Measurements from ENCODE around the gene RBL1. TPM values are rescaled to one million over a fixed set of nuclear protein-coding genes. Genes with fewer than 3 reads are reported as not detected.

RBL1 gene
- total RNA-seq, 1 donor from 2014 or later, result 22.1 TPM

GRCh38 chr20:37095108-37095598 lies 644 bp downstream of the RBL1 start:
- no peak for TF ChIP-seq EZH2phosphoT487 (IDR thresholded peaks at IDR 0.05)
- TF ChIP-seq EZH2 (IDR thresholded peaks at IDR 0.05), result no peak
- TF ChIP-seq CTCF (IDR thresholded peaks at IDR 0.05), result no peak
- Histone ChIP-seq H2AFZ (replicated peaks) (peak overlapping the region; percentile 100), H3K79me2 (ENCODE audit: low read depth) (peaks cover 51% of the 10 kb centered on the region), H3K36me3 (no peaks in the 10 kb centered on the region), H3K27ac (no peak overlapping the region), H3K27me3 (no peaks in the 10 kb centered on the region), H3K9ac (peak overlapping the region; percentile 99), H4K20me1 (ENCODE audit: low read depth) (no peaks in the 10 kb centered on the region), H3K9me3 (ENCODE audit: low read depth) (no peaks in the 10 kb centered on the region), H3K4me1 (peaks cover 15% of the 10 kb centered on the region), H3K4me3 (peak overlapping the region; percentile 78), H3F3A (ENCODE audit: low read depth) (peaks cover 8% of the 10 kb centered on the region), H3K4me2 (peak overlapping the region; percentile 82)
- DNase-seq (ENCODE audit: low spot score), result peak; percentile 24
- peak overlapping the region; percentile 90 for H3K4me3 Mint-ChIP-seq
- H3K27ac Mint-ChIP-seq, result peak overlapping the region; percentile 72
- H3K27me3 Mint-ChIP-seq (ENCODE audit: insufficient read depth, low read depth), result peaks cover 5% of the 10 kb centered on the region
- H3K9me3 Mint-ChIP-seq, result no peaks in the 10 kb centered on the region
- H3K36me3 Mint-ChIP-seq, result peaks cover 16% of the 10 kb centered on the region
- H3K4me1 Mint-ChIP-seq, result peaks cover 26% of the 10 kb centered on the region

- no peaks in the 10 kb centered on the region for H3K9me3 Mint-ChIP-seq
These were observed 5.4 kb downstream of the RBL1 start for GRCh38 chr20:37090407-37090806.

GRCh38 chr20:37081717-37082289 lies 14.0 kb downstream of the RBL1 start:
- peak; percentile 3 for DNase-seq (ENCODE audit: low spot score)
- Histone ChIP-seq H3F3A (ENCODE audit: low read depth) (no peaks in the 10 kb centered on the region), H4K20me1 (ENCODE audit: low read depth) (no peaks in the 10 kb centered on the region), H3K4me3 (no peak overlapping the region), H3K9me3 (ENCODE audit: low read depth) (no peaks in the 10 kb centered on the region), H3K4me1 (no peaks in the 10 kb centered on the region), H3K27me3 (no peaks in the 10 kb centered on the region), H3K79me2 (ENCODE audit: low read depth) (peaks cover 21% of the 10 kb centered on the region), H3K9ac (no peak overlapping the region), H3K4me2 (no peak overlapping the region), H3K27ac (no peak overlapping the region), H2AFZ (replicated peaks) (no peak overlapping the region), H3K36me3 (peaks cover 5% of the 10 kb centered on the region)
- no peak for TF ChIP-seq EZH2phosphoT487 (IDR thresholded peaks at IDR 0.05)
- peak; percentile 48 for TF ChIP-seq CTCF (IDR thresholded peaks at IDR 0.05)
- TF ChIP-seq EZH2 (IDR thresholded peaks at IDR 0.05), result no peak
- Mint-ChIP-seq H3K4me1 (no peaks in the 10 kb centered on the region), H3K4me3 (no peak overlapping the region), H3K9me3 (no peaks in the 10 kb centered on the region), H3K27me3 (ENCODE audit: insufficient read depth, low read depth) (no peaks in the 10 kb centered on the region), H3K27ac (no peak overlapping the region), H3K36me3 (peaks cover 40% of the 10 kb centered on the region)

More at GRCh38 chr20:37090407-37090806, 5.4 kb downstream of the RBL1 start:
- peaks cover 2% of the 10 kb centered on the region for H3K27me3 Mint-ChIP-seq (ENCODE audit: insufficient read depth, low read depth)
- Histone ChIP-seq H3K9ac (no peak overlapping the region), H3K4me1 (peaks cover 8% of the 10 kb centered on the region), H3F3A (ENCODE audit: low read depth) (no peaks in the 10 kb centered on the region), H3K79me2 (ENCODE audit: low read depth) (peaks cover 65% of the 10 kb centered on the region), H2AFZ (replicated peaks) (no peak overlapping the region), H3K9me3 (ENCODE audit: low read depth) (no peaks in the 10 kb centered on the region), H3K36me3 (peaks cover 5% of the 10 kb centered on the region), H3K27ac (no peak overlapping the region), H3K27me3 (no peaks in the 10 kb centered on the region), H3K4me3 (no peak overlapping the region), H3K4me2 (no peak overlapping the region), H4K20me1 (ENCODE audit: low read depth) (no peaks in the 10 kb centered on the region)
- no peak overlapping the region for H3K4me3 Mint-ChIP-seq
- no peak for DNase-seq (ENCODE audit: low spot score)
- H3K27ac Mint-ChIP-seq, result no peak overlapping the region
- TF ChIP-seq EZH2 (IDR thresholded peaks at IDR 0.05) (no peak), EZH2phosphoT487 (IDR thresholded peaks at IDR 0.05) (no peak), CTCF (IDR thresholded peaks at IDR 0.05) (no peak)
- H3K4me1 Mint-ChIP-seq, result peaks cover 15% of the 10 kb centered on the region
- peaks cover 27% of the 10 kb centered on the region for H3K36me3 Mint-ChIP-seq
